Stimulated activated CD4-positive, alpha-beta T cell treated with anti-CD3 and anti-CD28 coated beads, TNF-alpha, amount 100 ng/mL, for 1 hour (primary cell): Measurements from ENCODE around the gene ZBTB20.
"Not testable (repeated sequence)": the region's sequence is repeated elsewhere in the genome, so short reads cannot be mapped to it uniquely, and the experiment has no call there.

Experiments used
- DNase-seq, 3 donors: peaks; one replicate each; pipeline ENCODE4 v3.0.0-alpha.2; 2020; ENCODE audit warnings: low read depth in 3 of 3, low spot score in 1 of 3

The ZBTB20 gene

GRCh38 chr3:115147329-115148141 lies 447 bp upstream of the ZBTB20 start:
- peak; percentile 82 to 95 (median 94) for DNase-seq

GRCh38 chr3:115146032-115146417 lies 1.1 kb downstream of the ZBTB20 start:
- DNase-seq, result peak in 1 of 3 donors; percentile 11

GRCh38 chr3:115141033-115141757 lies 5.9 kb downstream of the ZBTB20 start:
- no peak for DNase-seq

GRCh38 chr3:115139072-115139471 lies 8.0 kb downstream of the ZBTB20 start:
- no peak for DNase-seq

- no peak for DNase-seq
Observed at GRCh38 chr3:115134648-115135347, 12.3 kb downstream of the ZBTB20 start.

GRCh38 chr3:115127208-115127607 lies 19.9 kb downstream of the ZBTB20 start:
- no peak for DNase-seq

- no peak for DNase-seq
Observed at GRCh38 chr3:115120597-115120996, 26.5 kb downstream of the ZBTB20 start.

GRCh38 chr3:115113367-115113766 lies 33.7 kb downstream of the ZBTB20 start:
- no peak for DNase-seq

GRCh38 chr3:115111632-115112031 lies 35.5 kb downstream of the ZBTB20 start:
- DNase-seq, result no peak

GRCh38 chr3:115110830-115111229 lies 36.3 kb downstream of the ZBTB20 start:
- no peak for DNase-seq

- not testable (repeated sequence) for DNase-seq
Observed at GRCh38 chr3:115110066-115110465, 37.0 kb downstream of the ZBTB20 start.

- no peak for DNase-seq
Observed at GRCh38 chr3:115108614-115109013, 38.5 kb downstream of the ZBTB20 start.

GRCh38 chr3:115102046-115102445 lies 45.0 kb downstream of the ZBTB20 start:
- DNase-seq, result no peak

GRCh38 chr3:115100806-115101205 lies 46.3 kb downstream of the ZBTB20 start:
- no peak for DNase-seq

GRCh38 chr3:115099986-115100571 lies 47.0 kb downstream of the ZBTB20 start:
- DNase-seq, result no peak

GRCh38 chr3:115099134-115099985 lies 47.7 kb downstream of the ZBTB20 start:
- no peak for DNase-seq

- DNase-seq, result no peak
Observed at GRCh38 chr3:115098354-115099073, 48.6 kb downstream of the ZBTB20 start.

GRCh38 chr3:115095236-115095635 lies 51.9 kb downstream of the ZBTB20 start:
- DNase-seq, result no peak

- peak in 2 of 3 donors; percentile 20 to 39 for DNase-seq
Observed at GRCh38 chr3:115092220-115092791, 54.8 kb downstream of the ZBTB20 start.
